GDM1 (cell line): Measurements from ENCODE around the gene CCDC27.

Experiments used
- DNase-seq: peaks from one replicate; lab custom pipeline; 2025; lab: John Stamatoyannopoulos, UW

Gene CCDC27

DNA sequence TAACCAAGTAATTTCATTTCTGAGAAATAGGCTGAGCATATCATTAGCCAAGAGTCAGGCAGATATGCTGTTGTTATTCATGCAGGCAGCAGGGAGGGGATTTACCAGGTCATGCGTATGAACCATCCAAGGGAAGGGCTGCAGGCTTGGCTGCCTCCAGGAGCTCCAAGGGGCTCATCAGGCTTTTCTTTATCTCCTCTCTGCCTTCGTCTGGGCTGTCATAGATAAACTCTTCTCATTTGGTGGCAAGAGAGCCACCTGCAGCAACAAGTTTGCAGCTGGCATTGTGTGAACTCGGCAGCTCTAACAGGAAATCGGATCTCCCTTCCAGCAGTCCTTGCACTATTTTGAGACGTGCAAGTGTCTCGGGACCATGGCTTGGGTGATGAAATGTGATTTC lies 7.5 kb downstream of the CCDC27 start:
- DNase-seq, result no peak

- DNase-seq, result no peak
These were observed 9.2 kb downstream of the CCDC27 start for GRCh38 chr1:3761296-3762010.

- DNase-seq, result no peak
These were observed 10.1 kb downstream of the CCDC27 start for GRCh38 chr1:3762151-3762872.

GRCh38 chr1:3762873-3763228 lies 10.6 kb downstream of the CCDC27 start:
- DNase-seq, result no peak

GRCh38 chr1:3763351-3764125 lies 11.3 kb downstream of the CCDC27 start:
- DNase-seq, result no peak

DNA sequence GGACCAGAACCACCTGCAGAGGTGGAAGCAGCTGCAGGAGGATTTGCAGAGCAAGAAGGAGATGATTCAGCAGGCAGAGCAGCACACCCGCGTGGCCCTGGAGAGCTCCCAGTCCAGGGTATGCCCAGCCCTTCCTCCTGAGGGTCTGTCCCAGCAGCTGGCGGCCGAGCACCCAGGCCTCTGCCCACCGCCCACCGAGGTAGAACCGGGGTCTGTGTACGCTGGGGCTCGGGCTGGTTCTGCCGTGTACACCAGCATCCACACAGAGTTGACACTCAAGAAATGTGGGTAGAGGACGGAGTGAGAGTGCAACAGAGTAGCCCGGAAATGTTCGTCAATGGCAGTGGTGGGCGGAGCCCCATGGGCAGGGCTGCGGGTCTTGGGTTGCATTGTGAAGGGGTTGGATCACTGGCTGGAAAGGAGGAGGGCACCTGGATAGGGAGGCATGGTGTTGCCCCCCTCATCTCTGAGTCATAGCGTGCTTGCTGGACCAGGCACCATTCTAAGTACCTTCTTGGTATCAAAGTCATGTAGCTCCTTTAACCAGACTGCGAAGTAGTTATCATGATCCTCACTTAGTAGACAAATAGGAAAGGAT lies 15.2 kb downstream of the CCDC27 start:
- no peak for DNase-seq

DNA sequence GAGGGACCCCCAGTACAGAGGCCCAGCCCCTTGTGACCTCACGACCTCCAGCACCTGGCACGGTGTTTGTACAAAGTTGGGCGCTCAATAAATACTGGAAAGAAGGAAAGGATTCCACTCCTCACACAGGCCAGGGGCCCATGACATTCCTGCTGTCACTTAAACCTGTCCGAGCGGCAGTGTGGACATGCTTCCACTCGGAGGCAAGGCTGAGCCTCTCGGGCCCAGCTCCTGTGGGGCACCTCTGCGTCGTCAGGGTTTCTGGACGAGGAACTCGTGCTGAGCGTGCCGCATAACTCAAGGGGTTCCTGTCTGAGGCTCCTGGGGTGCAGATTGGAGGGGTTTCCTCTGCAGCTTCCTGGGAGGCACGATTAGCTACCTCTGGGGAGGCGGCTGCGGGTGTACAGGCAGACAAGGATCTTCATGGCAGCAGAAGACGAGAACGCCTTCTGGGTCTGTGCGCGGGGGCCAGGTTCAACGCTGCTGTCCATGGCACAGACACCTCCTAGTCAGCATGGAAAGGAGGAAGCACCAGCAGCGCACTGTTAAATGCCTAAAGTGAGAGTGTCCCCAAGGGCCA lies 16.7 kb downstream of the CCDC27 start:
- DNase-seq, result no peak

DNA sequence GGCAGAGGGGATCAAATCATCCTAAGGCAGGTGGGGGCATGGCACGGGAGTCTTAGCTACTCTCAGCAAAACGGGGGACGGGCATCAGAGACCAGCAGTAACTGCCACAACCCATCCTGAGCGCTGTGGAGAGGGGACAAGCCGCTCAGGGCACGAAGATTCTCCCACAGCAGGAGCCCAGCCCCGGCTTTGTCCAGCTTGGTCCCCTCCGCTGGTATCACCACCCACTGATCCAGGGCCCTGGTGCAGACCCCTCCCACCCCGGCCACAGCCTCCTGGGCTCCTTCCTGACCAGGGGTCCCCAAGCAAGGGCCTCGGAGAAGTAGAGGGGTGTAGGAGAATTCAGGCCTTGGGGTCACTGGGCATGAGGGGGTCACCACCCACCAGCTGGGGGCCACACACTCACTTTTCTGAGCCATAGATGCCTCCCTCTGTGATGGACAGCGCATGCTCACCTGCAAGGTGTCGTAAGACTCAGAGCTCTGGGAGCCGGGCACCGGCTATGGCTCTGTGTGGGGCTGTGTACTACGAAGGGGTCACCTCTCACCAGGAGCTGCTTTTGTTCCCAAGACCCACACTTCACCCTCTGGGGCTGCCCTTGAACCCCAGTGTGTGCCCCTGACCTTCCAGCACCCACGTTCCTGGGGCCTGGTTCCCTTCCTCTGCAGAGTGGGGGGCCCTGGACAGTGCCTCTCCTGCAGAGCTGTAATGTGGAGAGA lies 18.0 kb downstream of the CCDC27 start:
- DNase-seq, result no peak

DNA sequence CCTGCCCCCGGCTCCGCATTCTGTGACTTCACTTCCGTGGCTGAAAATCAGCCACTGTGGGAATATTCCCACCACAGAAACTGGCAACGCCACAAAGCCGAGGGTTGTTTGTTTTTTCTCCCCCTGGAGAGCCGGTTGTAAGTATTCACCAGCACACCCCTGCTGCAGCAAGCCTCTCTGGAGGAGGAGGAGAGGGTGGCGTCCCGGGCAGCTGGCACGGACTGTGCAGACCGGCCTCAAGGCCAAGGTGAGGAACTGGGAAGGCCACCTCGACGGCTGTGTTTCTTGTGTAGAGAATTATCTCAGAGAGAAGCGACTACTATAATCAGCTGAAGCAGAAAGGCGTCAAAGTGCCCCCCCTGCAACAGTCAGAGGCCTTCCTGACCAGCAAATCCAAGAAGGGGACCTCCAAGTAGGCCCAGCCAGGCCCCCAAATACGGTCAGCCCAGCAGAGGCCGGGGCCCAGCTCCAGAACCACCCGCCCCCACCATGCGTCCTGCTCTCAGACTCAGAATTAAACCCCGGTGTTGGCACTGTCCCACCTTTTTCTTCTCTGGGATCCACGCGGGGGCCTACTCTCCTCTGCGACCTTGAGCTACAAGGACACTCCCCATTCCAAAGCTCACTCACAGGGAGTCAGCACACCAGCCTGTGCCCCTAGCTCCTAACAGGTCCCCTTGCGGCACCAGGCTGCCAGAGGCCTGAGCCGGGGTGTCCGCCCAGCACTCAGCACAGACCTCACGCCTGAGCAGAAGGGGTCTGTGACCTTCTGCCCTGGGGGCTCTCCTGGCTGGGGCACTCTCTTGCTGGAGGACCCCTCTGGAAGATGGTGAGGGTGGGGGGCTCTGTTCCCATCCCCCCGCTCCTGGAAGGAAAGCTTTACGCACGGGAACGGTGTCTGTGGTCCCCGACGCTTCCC lies 19.1 kb downstream of the CCDC27 start:
- DNase-seq, result no peak

DNA sequence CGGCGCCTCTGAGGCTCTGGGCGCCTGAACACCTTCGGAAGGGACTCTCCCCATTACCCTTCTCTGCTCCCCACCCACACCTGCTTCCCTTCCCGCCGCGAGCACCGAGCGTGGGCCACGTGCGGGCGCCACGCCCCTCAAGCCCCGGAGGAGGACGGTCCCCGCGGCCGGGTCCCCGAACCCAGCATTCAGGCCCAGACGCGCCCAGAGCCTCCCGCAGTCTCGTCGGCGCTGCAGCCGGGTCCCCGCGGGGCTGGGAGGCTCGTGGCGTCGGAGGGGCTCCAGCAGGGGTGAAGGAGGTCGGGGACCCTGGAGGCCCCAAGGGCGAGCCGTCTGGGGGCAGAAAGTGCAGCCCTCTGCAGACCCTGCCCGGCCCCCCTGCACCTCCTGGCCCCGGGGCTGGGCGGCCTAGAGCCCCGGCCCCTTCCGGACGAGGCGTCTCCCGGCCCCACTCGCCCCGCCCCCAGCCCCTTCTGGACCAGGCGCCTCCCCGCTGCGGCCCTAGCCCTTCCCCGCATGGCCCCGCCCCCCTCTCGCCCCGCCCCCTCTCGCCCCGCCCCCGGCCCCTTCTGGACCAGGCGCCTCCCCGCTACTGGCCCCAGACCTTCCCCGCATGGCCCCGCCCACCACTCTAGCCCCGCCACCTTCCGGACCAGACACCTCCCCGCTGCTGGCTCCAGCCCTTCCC lies 19.9 kb downstream of the CCDC27 start:
- DNase-seq, result peak; percentile 73

DNA sequence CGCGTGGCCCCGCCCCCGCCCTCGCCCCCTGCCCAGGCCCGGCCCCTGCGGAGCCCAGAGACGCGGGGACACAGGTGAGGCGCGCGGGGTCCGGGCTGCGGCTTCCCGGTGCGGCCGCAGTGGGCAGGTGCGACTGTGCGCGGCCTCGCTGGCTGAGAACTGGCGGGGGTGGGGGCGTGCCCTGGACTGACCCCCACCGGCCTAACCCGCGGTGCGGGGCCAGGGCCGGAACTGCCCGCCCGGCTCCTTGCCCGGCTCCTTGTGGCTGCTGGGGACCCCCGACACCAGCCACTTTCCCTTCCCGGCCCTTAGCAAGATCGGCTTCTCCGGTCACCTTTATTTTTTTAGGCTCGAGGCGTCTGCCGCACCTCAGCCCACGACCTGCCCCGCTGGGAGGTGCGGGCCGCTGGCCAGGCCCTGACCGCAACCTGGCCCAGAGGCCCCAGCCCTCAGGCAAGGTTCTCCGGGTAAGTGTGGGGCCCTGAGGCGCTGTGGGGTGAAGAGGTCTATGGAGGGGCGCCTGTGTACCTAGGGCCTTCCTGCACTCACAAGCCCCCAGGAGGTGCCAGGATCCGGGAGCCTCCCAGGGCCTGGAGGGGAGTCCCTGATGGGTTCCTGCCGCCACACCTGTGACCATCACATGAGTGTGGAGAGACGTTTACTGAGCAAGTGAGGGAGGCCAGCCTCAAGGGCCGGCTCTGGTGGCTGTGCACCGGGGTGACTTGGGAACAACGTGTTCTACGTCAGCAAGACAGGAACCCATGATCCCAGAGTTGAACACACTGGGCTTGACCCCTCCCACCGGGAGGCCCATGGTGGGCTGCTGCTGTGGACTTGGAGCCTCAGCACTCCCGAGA lies 20.7 kb downstream of the CCDC27 start, which contains the start of gene SMIM1:
TSS of gene SMIM1 (plus strand) at position 35 of the 857 bp plus-strand sequence. CDS start 2,625 bp downstream, outside the sequence.
- DNase-seq, result no peak

GRCh38 chr1:3773572-3774275 lies 21.5 kb downstream of the CCDC27 start:
- no peak for DNase-seq

- DNase-seq, result no peak
These were observed 22.2 kb downstream of the CCDC27 start for GRCh38 chr1:3774276-3774945.

DNA sequence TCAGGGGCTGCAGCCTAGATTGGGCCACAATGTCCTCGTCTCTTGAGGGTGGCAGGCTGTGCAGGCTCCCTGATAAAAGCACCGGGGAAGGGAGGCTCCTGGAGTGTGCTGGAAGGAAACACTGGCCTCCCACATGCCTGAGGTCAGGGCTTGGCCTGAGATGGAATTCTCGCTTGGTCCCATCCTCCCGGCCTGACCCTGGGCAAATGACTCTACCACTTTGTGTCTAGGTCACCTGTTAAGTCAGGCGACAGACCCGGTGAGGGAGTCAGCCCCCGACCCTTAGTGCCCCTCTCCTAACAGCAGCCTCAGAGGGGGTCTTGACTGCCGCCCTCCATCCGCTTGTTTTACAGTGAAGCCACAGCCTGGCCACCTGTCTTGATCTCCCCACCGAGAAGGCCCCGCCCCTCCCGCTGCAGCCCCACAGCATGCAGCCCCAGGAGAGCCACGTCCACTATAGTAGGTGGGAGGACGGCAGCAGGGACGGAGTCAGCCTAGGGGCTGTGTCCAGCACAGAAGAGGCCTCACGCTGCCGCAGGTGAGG lies 22.8 kb downstream of the CCDC27 start:
- DNase-seq, result no peak

DNA sequence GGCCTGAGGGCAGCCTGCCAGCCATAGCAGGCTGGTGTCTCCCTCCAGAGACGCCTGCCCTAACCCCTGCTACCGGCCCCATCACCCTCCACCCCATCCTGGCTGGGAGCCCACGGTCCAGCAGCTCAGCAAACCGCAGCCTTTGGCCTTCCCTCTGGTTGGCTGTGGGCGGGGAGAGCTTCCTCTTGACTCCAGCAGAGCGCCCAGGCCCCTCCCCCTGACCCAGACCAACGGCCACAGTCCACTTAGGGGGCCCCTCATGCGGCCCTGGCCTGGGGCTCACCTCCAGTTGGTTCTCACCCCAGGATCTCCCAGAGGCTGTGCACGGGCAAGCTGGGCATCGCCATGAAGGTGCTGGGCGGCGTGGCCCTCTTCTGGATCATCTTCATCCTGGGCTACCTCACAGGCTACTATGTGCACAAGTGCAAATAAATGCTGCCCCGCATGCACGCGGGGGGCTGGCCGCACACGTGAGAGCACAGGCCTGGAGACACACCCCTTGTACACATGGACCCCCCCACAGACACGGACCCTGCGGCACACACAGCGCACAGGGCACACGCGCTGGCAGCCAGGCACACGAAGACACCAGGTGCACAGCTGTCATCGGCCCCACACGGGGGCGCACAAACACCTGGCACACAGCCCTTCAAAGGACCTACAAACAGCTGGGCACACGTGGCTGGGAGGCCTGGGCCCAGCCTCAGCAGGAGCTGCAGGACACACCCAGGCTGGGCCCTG lies 23.4 kb downstream of the CCDC27 start:
- DNase-seq, result no peak

- DNase-seq, result no peak
These were observed 24.1 kb downstream of the CCDC27 start for GRCh38 chr1:3776231-3776961.
